ENCODE measurements around the gene LZTR1.

DNA sequence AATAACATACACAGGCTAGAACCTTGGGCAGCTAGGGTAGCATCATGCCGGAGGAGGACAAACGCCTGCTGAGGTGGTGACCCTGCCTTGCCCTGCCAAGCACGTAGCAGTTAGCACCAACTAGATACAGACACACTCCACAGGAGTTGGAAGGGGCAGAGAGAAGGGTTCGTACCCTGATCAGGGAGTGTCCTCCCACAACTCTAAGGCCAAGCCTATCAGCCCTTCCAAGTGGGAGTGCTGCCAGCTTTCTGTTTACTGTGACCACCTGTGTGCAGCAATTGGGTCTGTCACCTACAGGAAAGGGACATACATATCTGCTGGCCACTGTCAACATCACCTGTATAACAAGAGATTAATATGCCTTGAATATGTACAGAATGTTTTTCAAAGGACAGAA, 21.7 kb downstream of the LZTR1 start:
- TF ChIP-seq, protein P1, sequence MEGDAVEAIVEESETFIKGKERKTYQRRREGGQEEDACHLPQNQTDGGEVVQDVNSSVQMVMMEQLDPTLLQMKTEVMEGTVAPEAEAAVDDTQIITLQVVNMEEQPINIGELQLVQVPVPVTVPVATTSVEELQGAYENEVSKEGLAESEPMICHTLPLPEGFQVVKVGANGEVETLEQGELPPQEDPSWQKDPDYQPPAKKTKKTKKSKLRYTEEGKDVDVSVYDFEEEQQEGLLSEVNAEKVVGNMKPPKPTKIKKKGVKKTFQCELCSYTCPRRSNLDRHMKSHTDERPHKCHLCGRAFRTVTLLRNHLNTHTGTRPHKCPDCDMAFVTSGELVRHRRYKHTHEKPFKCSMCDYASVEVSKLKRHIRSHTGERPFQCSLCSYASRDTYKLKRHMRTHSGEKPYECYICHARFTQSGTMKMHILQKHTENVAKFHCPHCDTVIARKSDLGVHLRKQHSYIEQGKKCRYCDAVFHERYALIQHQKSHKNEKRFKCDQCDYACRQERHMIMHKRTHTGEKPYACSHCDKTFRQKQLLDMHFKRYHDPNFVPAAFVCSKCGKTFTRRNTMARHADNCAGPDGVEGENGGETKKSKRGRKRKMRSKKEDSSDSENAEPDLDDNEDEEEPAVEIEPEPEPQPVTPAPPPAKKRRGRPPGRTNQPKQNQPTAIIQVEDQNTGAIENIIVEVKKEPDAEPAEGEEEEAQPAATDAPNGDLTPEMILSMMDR (IDR thresholded peaks at IDR 0.05): no peak
- no peak for TF ChIP-seq EP300 (IDR thresholded peaks at IDR 0.05)
